C4-2B (cell line): ENCODE results near the gene CPNE8.

Source experiments
- H3K27ac ChIP-seq: fragments of 450-650 bp; 2 replicates; pipeline ENCODE4 v1.5.1; 2017
- ZFX ChIP-seq: fragments of 450-650 bp; IDR thresholded peaks from 2 replicates; pipeline ENCODE4 v1.6.1; 2017
- TF ChIP-seq, protein P1 (sequence below): fragments of 450-650 bp; conservative IDR thresholded peaks from 2 replicates; pipeline ENCODE4 v1.5.1; 2017; ENCODE audit warnings: mild to moderate bottlenecking

CPNE8 gene

DNA sequence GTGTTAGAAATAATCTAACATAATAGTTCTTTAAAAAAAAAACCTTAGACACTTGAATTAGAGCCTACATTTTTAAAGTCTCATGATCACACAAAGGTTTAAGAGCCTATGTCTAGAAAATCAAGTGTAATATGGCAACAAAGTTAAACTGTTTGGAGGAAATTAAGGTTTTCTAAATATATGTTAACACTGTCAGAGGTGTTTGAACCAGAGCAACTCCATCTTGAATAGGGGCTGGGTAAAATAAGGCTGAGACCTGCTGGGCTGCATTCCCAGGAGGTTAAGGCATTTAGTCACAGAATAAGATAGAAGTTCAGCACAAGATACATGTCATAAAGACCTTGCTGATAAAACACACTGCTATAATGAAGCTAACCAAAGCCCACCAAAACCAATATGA is 12.4 kb downstream of the CPNE8 start:
- no peak overlapping the region for H3K27ac ChIP-seq
- TF ChIP-seq, protein P1, sequence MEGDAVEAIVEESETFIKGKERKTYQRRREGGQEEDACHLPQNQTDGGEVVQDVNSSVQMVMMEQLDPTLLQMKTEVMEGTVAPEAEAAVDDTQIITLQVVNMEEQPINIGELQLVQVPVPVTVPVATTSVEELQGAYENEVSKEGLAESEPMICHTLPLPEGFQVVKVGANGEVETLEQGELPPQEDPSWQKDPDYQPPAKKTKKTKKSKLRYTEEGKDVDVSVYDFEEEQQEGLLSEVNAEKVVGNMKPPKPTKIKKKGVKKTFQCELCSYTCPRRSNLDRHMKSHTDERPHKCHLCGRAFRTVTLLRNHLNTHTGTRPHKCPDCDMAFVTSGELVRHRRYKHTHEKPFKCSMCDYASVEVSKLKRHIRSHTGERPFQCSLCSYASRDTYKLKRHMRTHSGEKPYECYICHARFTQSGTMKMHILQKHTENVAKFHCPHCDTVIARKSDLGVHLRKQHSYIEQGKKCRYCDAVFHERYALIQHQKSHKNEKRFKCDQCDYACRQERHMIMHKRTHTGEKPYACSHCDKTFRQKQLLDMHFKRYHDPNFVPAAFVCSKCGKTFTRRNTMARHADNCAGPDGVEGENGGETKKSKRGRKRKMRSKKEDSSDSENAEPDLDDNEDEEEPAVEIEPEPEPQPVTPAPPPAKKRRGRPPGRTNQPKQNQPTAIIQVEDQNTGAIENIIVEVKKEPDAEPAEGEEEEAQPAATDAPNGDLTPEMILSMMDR = no peak
- TF ChIP-seq ZFX = no peak

DNA sequence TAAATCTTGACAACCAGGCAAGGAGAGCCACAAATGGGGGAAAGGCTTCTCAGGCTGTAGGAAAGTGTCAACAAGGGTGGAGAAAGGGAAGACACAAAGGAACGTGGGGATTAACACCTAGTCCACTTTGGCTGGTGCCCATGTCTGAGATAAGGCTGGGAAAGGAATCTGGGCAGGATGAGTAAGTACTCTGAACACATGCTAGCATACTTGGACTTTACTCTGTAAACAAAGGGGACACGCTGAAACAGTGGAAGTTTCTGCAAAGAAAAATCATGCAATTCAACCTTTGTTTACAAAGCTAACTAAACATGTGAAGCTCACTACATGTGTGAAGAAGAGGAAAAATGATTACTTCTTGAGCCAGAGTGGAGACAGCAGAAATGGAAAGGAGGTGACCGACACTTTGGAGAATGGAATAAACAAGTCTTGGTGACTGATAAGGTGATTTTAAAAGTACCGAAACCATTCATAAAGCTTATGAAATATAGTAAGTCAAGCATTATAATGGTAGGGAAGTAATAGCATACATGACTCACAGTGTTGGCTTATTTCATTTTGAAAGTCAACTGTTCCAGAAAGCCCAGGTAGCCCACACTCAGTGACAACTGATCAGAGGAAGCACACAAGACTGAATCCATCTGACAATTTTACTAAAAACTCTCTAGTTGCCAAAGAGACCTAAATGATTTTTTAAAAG is 13.2 kb downstream of the CPNE8 start:
- H3K27ac ChIP-seq = no peak overlapping the region
- TF ChIP-seq, protein P1 = no peak
- TF ChIP-seq ZFX = no peak

DNA sequence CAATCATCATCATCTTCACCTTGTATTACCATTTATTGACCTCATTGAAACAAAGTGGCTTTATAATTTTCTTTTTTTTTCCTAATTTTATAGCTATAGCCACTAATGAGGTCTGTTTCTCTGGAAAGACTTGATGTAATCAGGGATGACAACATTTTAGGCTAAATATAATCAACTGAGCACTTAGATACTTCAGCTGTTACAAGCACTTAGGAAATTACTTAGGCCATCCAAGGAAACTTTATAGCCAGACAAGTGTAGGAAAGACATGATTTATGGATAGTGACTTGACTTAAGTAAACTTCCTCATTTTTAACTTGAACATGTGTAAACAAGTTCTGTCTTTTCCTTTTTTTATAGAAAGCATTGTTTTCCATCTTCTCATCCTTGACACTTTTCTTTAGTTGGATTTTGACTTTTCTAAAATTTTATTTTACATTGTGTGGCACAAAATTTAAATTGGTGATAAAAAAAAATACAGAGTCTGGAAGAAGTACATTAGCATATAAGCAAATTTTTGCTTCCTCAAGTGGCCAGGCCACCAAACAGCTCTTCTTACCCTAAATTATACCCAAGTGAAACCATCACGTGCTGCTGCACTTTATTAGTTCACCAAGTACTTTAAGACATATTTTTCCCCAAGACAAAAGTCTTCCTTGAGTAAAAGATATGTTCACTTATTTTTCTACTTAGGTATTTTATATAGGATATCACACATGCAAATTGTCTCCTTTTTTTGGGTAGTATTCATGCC is 15.1 kb downstream of the CPNE8 start:
- TF ChIP-seq, protein P1 = no peak
- TF ChIP-seq ZFX = no peak
- H3K27ac ChIP-seq = no peak overlapping the region

DNA sequence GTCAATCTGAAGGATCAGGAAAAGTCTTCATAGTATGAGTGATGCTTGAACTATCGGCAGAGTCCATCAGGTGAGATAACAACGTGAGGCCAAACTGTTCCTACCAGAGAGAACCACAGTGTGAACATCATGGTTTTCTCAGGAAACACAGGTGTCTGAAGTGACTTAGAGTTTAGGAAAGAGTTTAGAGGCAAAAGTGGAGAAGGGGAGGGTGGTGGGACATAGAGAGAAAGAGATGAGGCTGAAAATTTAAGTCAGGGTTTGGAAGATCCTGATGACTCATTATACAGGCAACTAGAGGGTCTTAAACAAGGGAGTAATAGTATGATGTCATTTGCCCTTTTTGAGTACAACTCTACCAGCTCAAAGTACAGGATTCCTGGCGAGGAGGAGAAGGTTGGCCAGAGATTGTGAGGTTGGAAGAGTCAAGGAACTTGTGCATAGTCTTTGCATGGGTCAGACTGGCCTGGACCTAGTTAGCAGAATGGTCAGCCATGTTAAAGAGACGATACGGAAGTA is 16.0 kb downstream of the CPNE8 start:
- H3K27ac ChIP-seq = no peak overlapping the region
- TF ChIP-seq, protein P1 = no peak
- no peak for TF ChIP-seq ZFX

DNA sequence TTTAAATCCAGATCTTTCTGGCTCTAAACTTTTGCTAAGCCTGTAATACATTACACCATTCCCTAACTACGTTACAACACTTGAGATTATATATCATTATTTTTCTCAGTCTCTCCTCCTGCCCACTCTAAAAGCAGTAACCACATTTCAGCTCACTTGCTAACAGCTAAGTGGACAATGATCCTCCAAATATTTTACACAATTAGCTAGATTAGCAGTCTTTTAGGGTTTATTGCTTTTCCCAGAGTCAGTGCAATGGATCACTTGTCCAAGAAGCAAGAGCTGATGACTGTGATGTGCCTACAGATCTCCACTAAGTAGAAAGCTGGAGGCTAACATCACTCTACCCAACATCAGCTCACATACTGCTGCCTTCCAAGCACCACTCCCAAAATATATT is 17.6 kb downstream of the CPNE8 start:
- H3K27ac ChIP-seq = no peak overlapping the region
- no peak for TF ChIP-seq ZFX
- TF ChIP-seq, protein P1 = no peak

DNA sequence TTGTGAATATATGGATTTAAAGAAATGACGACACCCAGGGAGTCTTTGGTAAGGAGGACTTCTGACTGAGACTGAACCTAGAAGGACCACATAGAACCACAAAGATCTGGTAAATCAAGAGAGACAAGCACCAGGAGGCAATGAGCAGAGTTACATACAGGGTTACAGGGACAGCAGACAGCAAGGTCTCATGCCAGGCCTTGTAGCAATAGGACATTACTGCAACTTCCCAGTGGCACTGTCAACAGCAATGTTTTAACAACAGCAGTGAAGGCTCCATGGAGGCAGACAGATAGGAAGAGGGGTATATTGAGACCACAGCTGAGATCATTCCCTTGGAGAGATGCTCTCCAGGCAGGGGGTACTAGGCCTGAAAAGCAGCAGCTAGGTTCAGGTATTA is 18.5 kb downstream of the CPNE8 start:
- H3K27ac ChIP-seq = no peak overlapping the region
- TF ChIP-seq, protein P1 = no peak
- no peak for TF ChIP-seq ZFX

DNA sequence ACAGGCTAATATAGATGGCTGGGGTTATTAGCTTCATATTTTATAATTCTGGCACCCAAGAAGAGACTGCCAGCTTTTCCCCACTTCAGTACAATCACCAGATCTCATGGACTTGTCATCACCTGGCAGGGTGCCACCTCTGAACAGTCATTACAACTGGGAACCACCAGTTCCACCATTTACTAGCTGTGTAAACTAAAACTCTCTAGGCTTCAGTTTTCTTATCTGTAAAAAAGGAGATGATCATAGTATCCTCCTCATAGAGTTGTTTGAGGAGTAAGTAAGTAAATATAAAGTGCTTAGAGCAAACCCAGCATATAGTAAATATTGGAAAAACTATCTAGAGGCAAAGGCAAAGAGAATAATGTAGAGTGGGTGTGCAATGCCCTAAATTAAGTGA is 19.3 kb downstream of the CPNE8 start:
- TF ChIP-seq ZFX = no peak
- TF ChIP-seq, protein P1 = no peak
- H3K27ac ChIP-seq = no peak overlapping the region; the same call in 1 of the 2 replicates
